DND-41 (cell line): ENCODE data around the gene PAPPA2.

Experiments
- EZH2 ChIP-seq: IDR thresholded peaks from 3 replicates; pipeline ENCODE4 v1.6.1; 2012; ENCODE audit warnings: borderline replicate concordance, low read depth, mild to moderate bottlenecking, moderate library complexity, low read length, inconsistent platforms; ENCODE audit not compliant: severe bottlenecking
- TF ChIP-seq, protein P1 (sequence below): IDR thresholded peaks from 2 replicates; pipeline ENCODE4 v1.5.1; 2012; ENCODE audit warnings: borderline replicate concordance, low read length, moderate library complexity, mild to moderate bottlenecking; ENCODE audit not compliant: poor library complexity, severe bottlenecking; ENCODE audit errors: extremely low read depth

- TF ChIP-seq, protein P1, sequence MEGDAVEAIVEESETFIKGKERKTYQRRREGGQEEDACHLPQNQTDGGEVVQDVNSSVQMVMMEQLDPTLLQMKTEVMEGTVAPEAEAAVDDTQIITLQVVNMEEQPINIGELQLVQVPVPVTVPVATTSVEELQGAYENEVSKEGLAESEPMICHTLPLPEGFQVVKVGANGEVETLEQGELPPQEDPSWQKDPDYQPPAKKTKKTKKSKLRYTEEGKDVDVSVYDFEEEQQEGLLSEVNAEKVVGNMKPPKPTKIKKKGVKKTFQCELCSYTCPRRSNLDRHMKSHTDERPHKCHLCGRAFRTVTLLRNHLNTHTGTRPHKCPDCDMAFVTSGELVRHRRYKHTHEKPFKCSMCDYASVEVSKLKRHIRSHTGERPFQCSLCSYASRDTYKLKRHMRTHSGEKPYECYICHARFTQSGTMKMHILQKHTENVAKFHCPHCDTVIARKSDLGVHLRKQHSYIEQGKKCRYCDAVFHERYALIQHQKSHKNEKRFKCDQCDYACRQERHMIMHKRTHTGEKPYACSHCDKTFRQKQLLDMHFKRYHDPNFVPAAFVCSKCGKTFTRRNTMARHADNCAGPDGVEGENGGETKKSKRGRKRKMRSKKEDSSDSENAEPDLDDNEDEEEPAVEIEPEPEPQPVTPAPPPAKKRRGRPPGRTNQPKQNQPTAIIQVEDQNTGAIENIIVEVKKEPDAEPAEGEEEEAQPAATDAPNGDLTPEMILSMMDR, result no peak
- TF ChIP-seq EZH2, result no peak
Measured at GRCh38 chr1:176864211-176864610, 401.2 kb downstream of the PAPPA2 start.
